BJ (cell line): Measurements from ENCODE around the gene EVC. TPM values are rescaled to one million over a fixed set of nuclear protein-coding genes. Genes with fewer than 3 reads are reported as not detected.

ENCODE experiments used
- CTCF ChIA-PET: fragments of 350-600 bp; formaldehyde crosslinking; extraction: SDS; loops from one replicate; lab custom pipeline; 2021; ENCODE audit warnings: antibody characterized with exemption, inconsistent platforms; lab: Yijun Ruan, JAX
- POLR2A ChIA-PET: fragments of 300-600 bp; sonication (Branson Sonifier 250); formaldehyde crosslinking; extraction: SDS; loops from one replicate; lab custom pipeline; 2021; ENCODE audit warnings: antibody characterized with exemption; lab: Charles Lee
- DNase-seq: peaks from one replicate; pipeline ENCODE4 v3.0.0-alpha.2; 2011; ENCODE audit warnings: low read depth
- H3K27me3 ChIP-seq: 2 replicates; pipeline ENCODE4 v1.6.0; 2011; ENCODE audit warnings: low read length; ENCODE audit not compliant: control insufficient read depth, insufficient read depth
- H3K36me3 ChIP-seq: 2 replicates; pipeline ENCODE4 v1.5.1; 2011; ENCODE audit warnings: low read length; ENCODE audit not compliant: control insufficient read depth, insufficient read depth
- H3K4me3 ChIP-seq: 2 replicates; pipeline ENCODE4 v1.5.1; 2011; ENCODE audit warnings: low read depth, mild to moderate bottlenecking, control low read depth, low read length
- CTCF ChIP-seq: IDR thresholded peaks from 2 replicates; pipeline ENCODE4 v1.5.1; 2011; ENCODE audit warnings: low read depth, mild to moderate bottlenecking, control low read depth, inconsistent platforms, low read length, moderate library complexity; ENCODE audit not compliant: insufficient read depth
- polyA plus RNA-seq: library from polyadenylated mRNA; depleted of rRNA; stranded (reverse); fragments of >200 nt; gene quantifications from 2 replicates; pipeline ENCODE4 v1.2.3, GENCODE V29; 2011

The EVC gene
- polyA plus RNA-seq, 1 experiment = 12.8 TPM

- TF ChIP-seq CTCF = no peak
- DNase-seq = no peak
- CTCF ChIA-PET = interaction anchor here (1.7 kb wide), 1 partner anchor 9 kb away, joined by 7 read pairs; no protein-coding TSS in a partner anchor
- Histone ChIP-seq H3K4me3 (no peak overlapping the region), H3K27me3 (no peaks in the 10 kb centered on the region), H3K36me3 (peaks cover 55% of the 10 kb centered on the region)
- POLR2A ChIA-PET = no interaction called here
Observed at GRCh38 chr4:5799406-5799805, 88.4 kb downstream of the EVC start.

GRCh38 chr4:5800496-5800895, 89.5 kb downstream of the EVC start:
- no peak for TF ChIP-seq CTCF
- CTCF ChIA-PET = interaction anchor here (1.1 kb wide), 1 partner anchor 13 kb away, joined by 3 read pairs; no protein-coding TSS in a partner anchor
- peaks cover 64% of the 10 kb centered on the region for H3K36me3 ChIP-seq
- no peak for DNase-seq
- no peaks in the 10 kb centered on the region for H3K27me3 ChIP-seq
- POLR2A ChIA-PET = no interaction called here
- H3K4me3 ChIP-seq = no peak overlapping the region

- no peaks in the 10 kb centered on the region for H3K27me3 ChIP-seq
- DNase-seq = no peak
- ChIA-PET CTCF (no interaction called here), POLR2A (no interaction called here)
- peaks cover 63% of the 10 kb centered on the region for H3K36me3 ChIP-seq
- no peak for TF ChIP-seq CTCF
- H3K4me3 ChIP-seq = no peak overlapping the region
Observed at GRCh38 chr4:5801696-5802095, 90.7 kb downstream of the EVC start.

- CTCF ChIA-PET = interaction anchor here (3.0 kb wide), 1 partner anchor 12 kb away, joined by 18 read pairs; no protein-coding TSS in a partner anchor
- Histone ChIP-seq H3K36me3 (peaks cover 61% of the 10 kb centered on the region), H3K27me3 (no peaks in the 10 kb centered on the region)
Observed at GRCh38 chr4:5802565-5802964, 91.6 kb downstream of the EVC start.

GRCh38 chr4:5804656-5805055, 93.7 kb downstream of the EVC start:
- H3K4me3 ChIP-seq = no peak overlapping the region
- no peak for DNase-seq
- no peaks in the 10 kb centered on the region for H3K27me3 ChIP-seq
- CTCF ChIA-PET = interaction anchor here (0.9 to 3.0 kb wide), 4 partner anchors 9 to 754 kb away, joined by 3 to 18 read pairs (median 6); no protein-coding TSS in a partner anchor
- no peak for TF ChIP-seq CTCF
- POLR2A ChIA-PET = no interaction called here
- peaks cover 60% of the 10 kb centered on the region for H3K36me3 ChIP-seq

More at GRCh38 chr4:5802565-5802964, 91.6 kb downstream of the EVC start:
- DNase-seq = no peak
- POLR2A ChIA-PET = no interaction called here
- TF ChIP-seq CTCF = no peak
- H3K4me3 ChIP-seq = no peak overlapping the region
